MCF 10A (cell line): ENCODE results near the gene MAP4K2. TPM values are rescaled to one million over a fixed set of nuclear protein-coding genes. Genes with fewer than 3 reads are reported as not detected.
A peak's percentile ranks its signal among the peaks of the same experiment; 100 is the strongest.

Experiments
- BruUV-seq: library from RNA; stranded (reverse); fragments of 400-500 nt; replicated peaks from 2 replicates; lab custom pipeline; 2021; lab: Mats Ljungman, UMichigan
- CTCF ChIA-PET: fragments of 300-600 bp; sonication (Branson Sonifier 250); formaldehyde crosslinking; extraction: SDS; loops from one replicate; lab custom pipeline; 2021; ENCODE audit warnings: antibody characterized with exemption, inconsistent platforms; lab: Yijun Ruan, JAX
- POLR2A ChIA-PET: fragments of 300-600, 350-650 bp; sonication (Branson Sonifier 250); formaldehyde crosslinking; extraction: SDS; loops from one replicate; lab custom pipeline; 2020; ENCODE audit warnings: antibody characterized with exemption, inconsistent platforms; lab: Yijun Ruan, JAX
- DNase-seq: peaks from one replicate; pipeline ENCODE4 v3.0.0-alpha.2; 2018; ENCODE audit not compliant: unreplicated experiment
- H3K27ac Mint-ChIP-seq: one replicate; pipeline ENCODE4 v1.8.0; 2022; ENCODE audit warnings: mild to moderate bottlenecking, low read depth, mixed read lengths; ENCODE audit not compliant: unreplicated experiment
- H3K27me3 Mint-ChIP-seq: one replicate; pipeline ENCODE4 v1.8.0; 2022; ENCODE audit warnings: mixed read lengths; ENCODE audit not compliant: insufficient read depth, unreplicated experiment
- H3K36me3 Mint-ChIP-seq: one replicate; pipeline ENCODE4 v1.8.0; 2022; ENCODE audit warnings: mild to moderate bottlenecking, moderate library complexity, mixed read lengths; ENCODE audit not compliant: insufficient read depth, unreplicated experiment
- H3K4me1 Mint-ChIP-seq: one replicate; pipeline ENCODE4 v1.8.0; 2022; ENCODE audit warnings: mixed read lengths; ENCODE audit not compliant: insufficient read depth, unreplicated experiment
- H3K4me3 Mint-ChIP-seq: one replicate; pipeline ENCODE4 v1.8.0; 2022; ENCODE audit warnings: mild to moderate bottlenecking, moderate library complexity, mixed read lengths; ENCODE audit not compliant: unreplicated experiment
- H3K9me3 Mint-ChIP-seq: one replicate; pipeline ENCODE4 v1.8.0; 2022; ENCODE audit warnings: mixed read lengths; ENCODE audit not compliant: unreplicated experiment
- intact Hi-C: fragments of 100-400 bp; cut with micrococcal nuclease; formaldehyde crosslinking; loops from 2 replicates; pipeline ENCODE4 v1.14.1; 2022
- total RNA-seq: library from RNA; stranded (reverse); gene quantifications from 2 replicates; pipeline ENCODE4 v1.2.3, GENCODE V29; 2022
- TF ChIP-seq, protein P1 (sequence below): fragments of 200-600 bp; IDR thresholded peaks from one replicate; pipeline ENCODE4 v1.8.0; 2022; ENCODE audit warnings: antibody characterized with exemption, mild to moderate bottlenecking; ENCODE audit not compliant: unreplicated experiment

The MAP4K2 gene
- total RNA-seq, 1 experiment from 2014 or later: 6.8 TPM

DNA sequence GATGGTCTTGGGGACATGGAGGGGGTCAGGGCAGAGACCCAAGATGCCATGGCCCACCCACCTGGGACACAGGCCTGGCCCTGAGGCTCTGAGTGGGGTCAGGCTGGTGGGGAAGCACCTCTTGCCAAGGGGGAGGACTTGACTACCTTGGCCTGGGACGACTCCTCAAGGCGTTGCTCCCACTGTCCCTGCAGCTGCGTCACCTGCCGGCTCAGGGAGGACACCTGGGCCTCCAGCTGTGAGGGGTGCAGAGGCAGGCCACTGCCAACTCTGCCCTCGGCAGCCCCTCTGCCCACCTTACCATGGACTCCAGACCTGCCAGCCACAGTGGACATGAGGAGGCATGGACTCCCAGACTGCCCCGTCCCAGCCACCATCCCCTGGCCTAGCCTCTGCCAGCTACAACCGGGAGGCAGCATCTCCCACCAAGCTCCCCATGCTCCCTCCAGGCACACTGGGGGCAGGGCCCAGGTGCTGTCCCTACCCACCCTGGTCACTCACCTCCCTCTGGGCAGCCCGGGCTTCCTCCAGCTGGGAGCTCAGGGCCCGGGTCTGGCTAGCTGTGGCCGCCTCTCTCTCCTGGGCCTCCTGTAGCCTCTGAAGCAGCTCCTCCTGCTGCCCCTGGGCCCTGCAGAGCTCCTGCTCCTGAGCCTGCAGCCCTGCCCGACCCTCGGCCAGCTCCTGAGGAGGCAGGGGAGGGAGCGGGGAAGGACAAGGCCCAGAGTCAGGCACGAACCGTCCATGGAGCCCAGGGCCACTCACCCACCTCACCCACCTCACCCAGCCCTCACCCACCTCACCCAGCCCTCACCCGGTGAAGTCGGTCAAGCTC is 32.8 kb upstream of the MAP4K2 start:
- ChIA-PET CTCF (interaction anchor here (0.7 to 3.9 kb wide), 8 partner anchors 8 to 179 kb away, joined by 3 to 16 read pairs (median 4); partner anchors contain the start of genes ARL2 and CDC42BPG), POLR2A (interaction anchor here (0.6 to 2.4 kb wide), 10 partner anchors 8 to 286 kb away, joined by 3 to 16 read pairs (median 4); partner anchors contain the start of genes CDC42BPG, FAU, MRPL49 and SF1)
- no peaks in the 10 kb centered on the region for H3K9me3 Mint-ChIP-seq
- H3K27me3 Mint-ChIP-seq: no peaks in the 10 kb centered on the region
- peaks cover 20% of the 10 kb centered on the region for H3K36me3 Mint-ChIP-seq
- H3K4me1 Mint-ChIP-seq: peaks cover 10% of the 10 kb centered on the region
- no TSS peak for BruUV-seq
- intact Hi-C loops: no loop called here
- peak overlapping the region; percentile 28 for H3K27ac Mint-ChIP-seq
- no peak for DNase-seq
- H3K4me3 Mint-ChIP-seq: no peak overlapping the region
- TF ChIP-seq, protein P1, sequence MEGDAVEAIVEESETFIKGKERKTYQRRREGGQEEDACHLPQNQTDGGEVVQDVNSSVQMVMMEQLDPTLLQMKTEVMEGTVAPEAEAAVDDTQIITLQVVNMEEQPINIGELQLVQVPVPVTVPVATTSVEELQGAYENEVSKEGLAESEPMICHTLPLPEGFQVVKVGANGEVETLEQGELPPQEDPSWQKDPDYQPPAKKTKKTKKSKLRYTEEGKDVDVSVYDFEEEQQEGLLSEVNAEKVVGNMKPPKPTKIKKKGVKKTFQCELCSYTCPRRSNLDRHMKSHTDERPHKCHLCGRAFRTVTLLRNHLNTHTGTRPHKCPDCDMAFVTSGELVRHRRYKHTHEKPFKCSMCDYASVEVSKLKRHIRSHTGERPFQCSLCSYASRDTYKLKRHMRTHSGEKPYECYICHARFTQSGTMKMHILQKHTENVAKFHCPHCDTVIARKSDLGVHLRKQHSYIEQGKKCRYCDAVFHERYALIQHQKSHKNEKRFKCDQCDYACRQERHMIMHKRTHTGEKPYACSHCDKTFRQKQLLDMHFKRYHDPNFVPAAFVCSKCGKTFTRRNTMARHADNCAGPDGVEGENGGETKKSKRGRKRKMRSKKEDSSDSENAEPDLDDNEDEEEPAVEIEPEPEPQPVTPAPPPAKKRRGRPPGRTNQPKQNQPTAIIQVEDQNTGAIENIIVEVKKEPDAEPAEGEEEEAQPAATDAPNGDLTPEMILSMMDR: no peak

DNA sequence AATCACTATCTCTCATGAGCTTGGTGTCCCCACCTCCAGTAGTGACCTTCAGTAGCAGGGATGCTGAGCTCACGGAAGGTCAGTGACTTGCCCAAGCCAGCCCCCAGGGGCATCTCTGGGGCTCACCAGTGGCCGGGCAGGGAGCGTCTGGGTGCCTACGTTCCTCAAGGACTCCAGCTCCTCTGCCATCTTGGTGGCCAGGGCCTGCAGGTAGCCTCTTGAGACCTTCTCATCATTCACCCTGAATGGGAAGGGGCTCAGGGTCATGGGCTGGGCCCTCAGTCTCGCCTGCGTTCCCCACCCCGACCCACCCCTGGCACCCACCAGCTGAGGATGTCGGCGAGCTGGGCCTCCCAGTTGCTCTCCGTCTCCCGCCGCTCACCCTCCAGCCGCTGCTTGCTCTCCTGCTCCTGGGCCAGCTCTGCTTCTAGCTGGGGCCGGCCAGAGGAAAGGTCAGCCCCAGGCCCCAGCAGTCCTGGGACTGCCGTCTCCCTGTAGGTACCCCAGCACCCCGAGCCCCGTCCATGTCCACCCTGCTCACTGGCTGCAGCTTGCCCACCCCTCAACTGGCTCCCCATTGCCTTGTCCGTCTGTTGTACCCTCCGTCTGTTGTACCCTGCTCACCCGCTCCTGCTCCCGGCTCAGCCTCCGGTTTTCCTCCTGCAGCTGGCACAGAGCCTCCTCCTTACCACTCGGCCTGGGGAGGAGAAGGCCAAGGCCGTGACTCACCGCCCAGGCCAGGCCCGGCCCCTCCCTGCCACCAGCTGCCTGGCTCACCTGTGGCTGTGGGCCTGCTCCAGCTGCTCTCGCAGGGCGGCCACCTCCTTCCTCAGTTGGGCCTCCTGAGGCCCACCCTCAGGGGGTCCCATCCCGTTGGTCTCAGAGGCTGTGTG is 32.0 kb upstream of the MAP4K2 start:
- TF ChIP-seq, protein P1: no peak
- BruUV-seq: no TSS peak
- Mint-ChIP-seq H3K27ac (peak overlapping the region; percentile 28), H3K36me3 (peaks cover 22% of the 10 kb centered on the region), H3K9me3 (no peaks in the 10 kb centered on the region), H3K27me3 (no peaks in the 10 kb centered on the region), H3K4me3 (peak overlapping the region; percentile 60), H3K4me1 (peaks cover 10% of the 10 kb centered on the region)
- ChIA-PET POLR2A (interaction anchor here (0.6 to 2.4 kb wide), 10 partner anchors 8 to 386 kb away, joined by 3 to 16 read pairs (median 4); partner anchors contain the start of genes CDC42BPG, FAU, MRPL49 and SF1), CTCF (interaction anchor here (0.6 to 3.9 kb wide), 7 partner anchors 9 to 241 kb away, joined by 3 to 16 read pairs (median 4); partner anchors contain the start of genes ARL2 and CDC42BPG)
- intact Hi-C loops: no loop called here
- peak; percentile 87 for DNase-seq

DNA sequence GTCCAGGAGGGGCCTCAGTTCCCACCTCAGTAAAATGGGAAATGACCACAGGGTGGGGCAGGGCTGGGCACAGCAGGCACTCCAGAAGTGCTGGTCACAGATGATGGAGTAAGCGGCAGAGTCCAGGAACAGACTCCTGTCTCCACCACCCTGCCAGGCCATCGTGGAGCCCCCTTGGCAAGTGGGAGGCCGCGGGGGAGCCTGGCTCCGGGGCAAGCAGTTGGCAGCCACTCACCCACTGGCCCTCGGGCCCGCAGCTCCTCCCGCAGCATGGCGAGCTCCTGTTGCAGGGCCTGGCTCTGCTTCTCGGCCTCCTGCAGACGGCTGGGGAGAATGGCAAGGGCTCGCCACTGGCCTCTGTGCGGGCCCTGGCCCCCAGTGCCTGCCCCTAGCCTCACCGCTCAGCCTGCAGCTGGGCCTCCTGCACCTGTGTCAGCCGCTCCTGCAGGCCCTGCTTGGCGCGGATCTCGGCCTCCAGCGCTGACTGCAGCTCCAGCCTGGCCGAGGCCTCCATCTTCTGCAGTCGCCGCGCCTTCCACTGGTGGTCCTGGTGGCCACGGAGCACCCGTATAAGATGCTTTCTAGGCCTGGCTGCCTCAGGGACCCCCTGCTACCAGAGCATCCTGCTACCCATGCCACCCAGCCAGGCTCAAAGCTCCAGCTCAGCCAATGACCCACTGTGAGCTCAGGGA is 31.2 kb upstream of the MAP4K2 start:
- no TSS peak for BruUV-seq

More for the DNA sequence above, 31.2 kb upstream of the MAP4K2 start:
- DNase-seq: no peak
- ChIA-PET CTCF (interaction anchor here (0.6 to 3.9 kb wide), 3 partner anchors 13 to 242 kb away, joined by 3 to 16 read pairs (median 16); no protein-coding TSS in a partner anchor), POLR2A (interaction anchor here (0.6 to 2.4 kb wide), 4 partner anchors 9 to 385 kb away, joined by 3 to 16 read pairs (median 10); partner anchors contain the start of genes CDC42BPG and SF1)
- intact Hi-C loops: no loop called here
- Mint-ChIP-seq H3K27ac (no peak overlapping the region), H3K27me3 (no peaks in the 10 kb centered on the region), H3K4me1 (peaks cover 10% of the 10 kb centered on the region), H3K4me3 (no peak overlapping the region), H3K9me3 (no peaks in the 10 kb centered on the region), H3K36me3 (peaks cover 18% of the 10 kb centered on the region)
- TF ChIP-seq, protein P1: no peak
